Keratinocyte (primary cell): ENCODE results near the gene MTR.

Experiments used
- EZH2 ChIP-seq: IDR thresholded peaks from one replicate; pipeline ENCODE4 v1.6.1; 2012; ENCODE audit warnings: inconsistent platforms, mild to moderate bottlenecking, low read length, moderate library complexity
- TF ChIP-seq, protein P1 (sequence below), 3 experiments: IDR thresholded peaks in 1 of 3; conservative IDR thresholded peaks in 1 of 3; optimal IDR thresholded peaks in 1 of 3; 2 replicates in 2 of 3; 3 replicates in 1 of 3; pipeline versions ENCODE3 to v1.5.1; 2011; ENCODE audit warnings: low read length in 3 of 3, mild to moderate bottlenecking in 3 of 3, moderate library complexity in 2 of 3, control low read depth in 1 of 3, inconsistent platforms in 1 of 3; ENCODE audit not compliant: insufficient read depth in 2 of 3; ENCODE audit errors: extremely low read depth in 1 of 3

DNA sequence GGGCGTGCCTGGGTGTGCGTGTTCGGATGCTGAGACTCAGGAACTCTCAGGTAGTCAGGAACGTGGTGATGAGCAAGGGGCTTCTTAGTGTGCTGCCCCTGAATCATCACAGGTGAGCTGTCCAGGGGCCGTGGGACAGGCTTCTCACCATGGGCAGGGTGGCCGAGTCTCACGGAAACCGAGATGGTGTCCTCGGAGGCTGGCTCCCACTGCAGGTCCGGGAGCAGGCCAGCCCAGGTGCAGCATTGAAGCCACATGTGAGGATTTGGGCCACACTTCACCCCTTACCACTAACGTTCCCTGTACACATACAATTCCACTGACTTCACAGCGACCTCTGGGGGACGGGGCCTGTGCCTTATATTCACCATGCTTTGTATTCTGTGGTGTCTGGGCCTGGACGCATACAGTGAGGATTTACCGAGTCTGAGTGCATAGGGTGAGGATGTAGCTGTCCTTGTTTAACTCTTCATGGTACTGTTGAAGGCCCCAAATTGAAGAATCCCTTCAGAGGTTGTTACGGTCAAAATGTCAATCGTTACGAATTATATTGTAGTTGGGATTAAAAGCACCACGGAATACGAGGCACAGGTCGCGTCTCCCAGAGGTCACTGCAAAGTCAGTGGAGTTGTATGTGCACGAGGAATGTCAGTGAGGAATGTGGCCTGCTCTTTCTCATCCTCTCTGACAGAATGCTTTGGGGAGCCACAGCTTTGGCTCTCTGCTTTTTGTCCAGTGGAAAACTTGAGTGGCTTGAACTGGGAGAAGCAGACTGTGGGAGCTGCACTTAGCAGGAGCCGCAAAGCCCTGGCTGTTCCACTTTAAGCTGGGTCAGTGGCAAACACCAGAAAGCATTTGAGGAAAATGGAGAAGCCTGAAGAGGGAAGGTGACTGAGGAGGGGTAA lies 95.3 kb downstream of the MTR start:
- TF ChIP-seq, protein P1, sequence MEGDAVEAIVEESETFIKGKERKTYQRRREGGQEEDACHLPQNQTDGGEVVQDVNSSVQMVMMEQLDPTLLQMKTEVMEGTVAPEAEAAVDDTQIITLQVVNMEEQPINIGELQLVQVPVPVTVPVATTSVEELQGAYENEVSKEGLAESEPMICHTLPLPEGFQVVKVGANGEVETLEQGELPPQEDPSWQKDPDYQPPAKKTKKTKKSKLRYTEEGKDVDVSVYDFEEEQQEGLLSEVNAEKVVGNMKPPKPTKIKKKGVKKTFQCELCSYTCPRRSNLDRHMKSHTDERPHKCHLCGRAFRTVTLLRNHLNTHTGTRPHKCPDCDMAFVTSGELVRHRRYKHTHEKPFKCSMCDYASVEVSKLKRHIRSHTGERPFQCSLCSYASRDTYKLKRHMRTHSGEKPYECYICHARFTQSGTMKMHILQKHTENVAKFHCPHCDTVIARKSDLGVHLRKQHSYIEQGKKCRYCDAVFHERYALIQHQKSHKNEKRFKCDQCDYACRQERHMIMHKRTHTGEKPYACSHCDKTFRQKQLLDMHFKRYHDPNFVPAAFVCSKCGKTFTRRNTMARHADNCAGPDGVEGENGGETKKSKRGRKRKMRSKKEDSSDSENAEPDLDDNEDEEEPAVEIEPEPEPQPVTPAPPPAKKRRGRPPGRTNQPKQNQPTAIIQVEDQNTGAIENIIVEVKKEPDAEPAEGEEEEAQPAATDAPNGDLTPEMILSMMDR (optimal IDR thresholded peaks at IDR 0.05 in 1 of 3, IDR thresholded peaks at IDR 0.05 in 1 of 3, conservative IDR thresholded peaks at IDR 0.05 in 1 of 3; ENCODE audit: extremely low read depth in 1 of 3, insufficient read depth in 2 of 3, low read length in 3 of 3), result no peak
- TF ChIP-seq EZH2, result no peak
